HG03175 (cell line): ENCODE data around the gene CRNKL1.

Experiments used
- ATAC-seq: cut with Tn5 transposase; IDR thresholded peaks from one replicate; pipeline ENCODE4 v1.9.1; 2021; ENCODE audit warnings: mild to moderate bottlenecking, moderate library complexity; ENCODE audit not compliant: unreplicated experiment

Gene CRNKL1

GRCh38 chr20:20063941-20064702, 11.9 kb upstream of the CRNKL1 start:
- ATAC-seq, result no peak

- ATAC-seq, result no peak
These were observed 8.2 kb upstream of the CRNKL1 start for GRCh38 chr20:20060234-20060998.

- peak; percentile 16 for ATAC-seq
These were observed 546 bp downstream of the CRNKL1 start for GRCh38 chr20:20051767-20052073.

GRCh38 chr20:20039752-20040387, 12.4 kb downstream of the CRNKL1 start:
- ATAC-seq, result no peak

- no peak for ATAC-seq
These were observed 13.7 kb downstream of the CRNKL1 start for GRCh38 chr20:20038586-20038985.

GRCh38 chr20:20037960-20038359, 14.3 kb downstream of the CRNKL1 start:
- ATAC-seq, result no peak

GRCh38 chr20:20036756-20037155, 15.5 kb downstream of the CRNKL1 start:
- ATAC-seq, result no peak

GRCh38 chr20:20034486-20034885, 17.8 kb downstream of the CRNKL1 start:
- no peak for ATAC-seq

GRCh38 chr20:20031790-20032189, 20.5 kb downstream of the CRNKL1 start:
- no peak for ATAC-seq

- ATAC-seq, result no peak
These were observed 25.0 kb downstream of the CRNKL1 start for GRCh38 chr20:20027284-20027683.

GRCh38 chr20:20024942-20025341, 27.3 kb downstream of the CRNKL1 start:
- ATAC-seq, result no peak

- ATAC-seq, result no peak
These were observed 28.9 kb downstream of the CRNKL1 start for GRCh38 chr20:20023395-20023794.

- peak; percentile 64 for ATAC-seq
These were observed 29.8 kb downstream of the CRNKL1 start for GRCh38 chr20:20022498-20022897.

GRCh38 chr20:20021835-20022234, 30.4 kb downstream of the CRNKL1 start:
- ATAC-seq, result no peak

- no peak for ATAC-seq
These were observed 31.4 kb downstream of the CRNKL1 start for GRCh38 chr20:20020908-20021307.

- no peak for ATAC-seq
These were observed 33.1 kb downstream of the CRNKL1 start for GRCh38 chr20:20019123-20019522.

GRCh38 chr20:20018366-20018765, 33.9 kb downstream of the CRNKL1 start:
- ATAC-seq, result no peak

GRCh38 chr20:20017844-20018185, 34.5 kb downstream of the CRNKL1 start:
- peak; percentile 19 for ATAC-seq

GRCh38 chr20:20017001-20017843, 35.0 kb downstream of the CRNKL1 start, which contains the start of gene NAA20:
Gene NAA20 (plus strand): TSS chr20:20017362. CDS start chr20:20017397, 35 bp downstream.
- peak; percentile 98 for ATAC-seq

- no peak for ATAC-seq
These were observed 37.6 kb downstream of the CRNKL1 start for GRCh38 chr20:20014659-20015058.

- no peak for ATAC-seq
These were observed 39.7 kb downstream of the CRNKL1 start for GRCh38 chr20:20012541-20012940.
